CD4-positive, alpha-beta T cell treated with Interleukin-10 for 1 hour (primary cell): ENCODE data around the gene ENOX1.
"Not testable (repeated sequence)": the region's sequence is repeated elsewhere in the genome, so short reads cannot be mapped to it uniquely, and the experiment has no call there.

Experiments used
- DNase-seq: peaks from one replicate; pipeline ENCODE4 v3.0.0-alpha.2; 2020

Gene ENOX1

GRCh38 chr13:43415903-43416391 is 370.8 kb downstream of the ENOX1 start:
- DNase-seq: not testable (repeated sequence)

DNA sequence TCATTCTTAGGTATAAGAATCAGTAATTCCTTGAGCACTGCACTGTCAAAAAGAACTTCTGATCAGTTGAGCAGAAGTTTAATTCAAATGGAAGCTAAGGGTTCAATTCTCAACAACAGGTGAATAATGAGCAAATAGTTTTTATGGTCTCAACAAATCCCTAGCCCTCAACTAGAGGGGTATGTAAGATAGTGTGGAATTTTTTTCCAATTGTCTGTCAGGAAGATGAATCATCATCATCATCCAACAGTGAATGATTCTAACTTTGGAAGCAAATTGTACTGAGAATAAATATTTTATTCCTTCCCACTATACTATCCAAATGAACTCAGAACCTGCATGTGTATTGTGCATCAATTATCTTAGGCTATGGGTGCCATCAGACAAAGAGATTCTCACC is 372.7 kb downstream of the ENOX1 start:
- DNase-seq: no peak

DNA sequence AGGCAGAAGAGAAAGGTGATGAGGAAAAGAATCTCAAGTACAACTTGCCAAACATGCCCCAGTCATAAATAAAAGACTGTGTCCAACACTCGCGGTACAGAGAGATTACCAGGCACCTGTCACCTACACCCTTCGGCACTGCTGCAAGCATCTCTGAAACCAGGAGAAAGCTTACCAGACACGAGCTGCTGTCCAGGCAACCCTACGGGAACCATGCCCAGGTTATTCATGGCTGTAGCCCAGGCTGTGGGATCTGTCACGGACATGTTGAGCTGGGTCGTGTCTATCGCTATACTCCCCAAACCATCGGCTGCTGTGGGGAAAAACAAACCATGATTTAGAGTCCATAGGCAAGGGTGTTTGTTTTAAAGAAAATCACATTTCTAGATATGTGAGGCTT is 375.0 kb downstream of the ENOX1 start:
- DNase-seq: no peak

GRCh38 chr13:43411211-43411610 is 375.6 kb downstream of the ENOX1 start:
- DNase-seq: no peak

DNA sequence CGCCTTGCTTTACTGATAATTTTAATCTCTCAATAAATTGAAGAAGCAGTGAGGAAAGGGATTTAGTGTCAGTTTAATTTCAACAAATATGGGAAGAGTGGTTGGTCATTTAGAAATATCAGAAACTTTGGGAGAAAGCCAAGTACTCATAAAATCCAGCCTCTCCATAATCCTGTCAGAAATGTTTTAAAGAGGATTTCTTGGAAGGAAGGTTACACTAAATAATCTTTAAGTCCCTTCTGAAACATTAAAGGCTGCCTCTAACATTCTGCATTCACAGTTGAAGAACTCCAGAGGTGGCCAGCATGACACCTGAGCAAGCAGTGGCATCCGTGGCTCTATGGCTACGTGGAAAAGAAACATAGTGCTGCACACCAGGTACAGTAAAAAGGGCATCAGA is 378.5 kb downstream of the ENOX1 start:
- no peak for DNase-seq

DNA sequence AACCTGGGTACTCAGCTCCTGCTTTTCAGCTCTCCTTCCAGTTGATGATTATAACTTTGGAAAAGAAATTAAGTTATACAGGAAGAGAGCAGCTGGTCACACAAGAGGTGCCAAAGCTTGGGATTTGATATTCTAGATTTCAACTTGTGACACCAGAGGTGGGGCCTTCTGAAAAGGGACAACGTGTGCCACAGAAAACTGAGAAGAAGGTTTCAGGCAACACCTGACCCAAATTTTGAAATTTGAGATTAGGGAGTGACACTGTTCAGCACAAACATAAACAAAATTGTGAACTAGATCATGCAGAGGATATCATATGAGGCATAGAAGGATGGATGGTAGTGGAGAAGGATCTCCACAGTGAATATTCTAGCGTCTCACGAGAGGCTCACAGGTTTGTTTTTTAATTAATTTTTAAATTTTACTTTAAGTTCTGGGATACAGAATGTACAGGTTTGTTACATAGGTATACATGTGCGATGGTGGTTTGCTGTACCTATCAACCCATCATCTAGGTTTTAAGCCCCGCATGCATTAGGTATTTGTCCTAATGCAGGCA is 379.7 kb downstream of the ENOX1 start:
- no peak for DNase-seq

DNA sequence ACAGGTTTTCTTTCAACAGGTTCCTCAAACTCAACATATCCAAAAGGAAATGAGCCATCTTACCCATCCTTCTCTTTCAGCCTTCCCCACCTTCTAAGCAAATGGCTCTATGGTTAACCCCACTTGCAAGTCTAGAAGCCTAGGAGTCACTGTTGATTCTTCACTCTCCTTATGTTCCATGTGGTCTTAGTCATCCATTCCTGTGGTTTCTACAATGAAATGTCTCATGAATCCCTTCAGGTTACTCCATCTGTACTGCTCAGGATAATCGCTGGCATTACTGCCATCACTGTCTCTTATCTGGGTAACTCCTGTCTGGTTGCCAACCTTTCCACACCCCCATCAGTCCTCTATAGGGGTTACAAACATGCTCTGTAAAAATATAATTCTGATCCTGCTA is 381.3 kb downstream of the ENOX1 start:
- no peak for DNase-seq

DNA sequence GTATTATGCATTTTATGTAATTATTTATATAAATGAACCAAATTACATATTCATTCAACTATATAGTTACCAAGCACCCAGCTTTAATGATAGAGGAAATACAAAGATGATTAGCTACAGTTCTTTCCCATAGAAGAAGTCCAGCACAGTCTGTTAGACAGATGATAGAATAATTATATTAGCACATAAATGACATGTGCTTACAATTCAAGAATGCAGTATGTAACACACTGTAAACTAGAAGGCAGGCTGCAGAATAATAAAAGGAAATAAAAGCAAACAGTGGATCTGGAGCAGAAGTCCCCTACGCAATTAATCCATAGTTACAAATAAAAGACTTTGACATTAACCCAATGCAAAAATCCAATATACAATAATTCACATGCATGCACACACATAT is 384.4 kb downstream of the ENOX1 start:
- no peak for DNase-seq

- DNase-seq: no peak
These were observed 385.4 kb downstream of the ENOX1 start for GRCh38 chr13:43401361-43401760.

GRCh38 chr13:43397111-43397510 is 389.7 kb downstream of the ENOX1 start:
- DNase-seq: no peak

DNA sequence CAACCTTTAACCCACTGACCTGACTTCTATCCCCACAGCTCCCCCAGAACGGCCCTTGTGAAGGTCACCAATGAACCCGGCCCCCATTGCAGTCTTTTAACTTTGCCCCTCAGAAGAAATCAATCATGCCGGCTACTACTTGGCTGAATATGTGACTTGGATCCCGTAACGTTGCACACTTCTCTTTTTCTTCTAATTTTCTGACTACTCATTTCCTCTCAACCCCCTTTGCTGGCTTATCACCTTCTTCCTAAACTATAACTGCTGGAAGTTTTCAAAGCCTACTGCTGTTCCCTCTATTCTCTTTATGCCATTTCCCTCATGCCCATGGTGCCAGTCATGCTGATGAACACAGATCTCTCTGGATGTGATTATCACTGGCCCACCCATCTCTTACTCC is 395.7 kb downstream of the ENOX1 start:
- DNase-seq: no peak

DNA sequence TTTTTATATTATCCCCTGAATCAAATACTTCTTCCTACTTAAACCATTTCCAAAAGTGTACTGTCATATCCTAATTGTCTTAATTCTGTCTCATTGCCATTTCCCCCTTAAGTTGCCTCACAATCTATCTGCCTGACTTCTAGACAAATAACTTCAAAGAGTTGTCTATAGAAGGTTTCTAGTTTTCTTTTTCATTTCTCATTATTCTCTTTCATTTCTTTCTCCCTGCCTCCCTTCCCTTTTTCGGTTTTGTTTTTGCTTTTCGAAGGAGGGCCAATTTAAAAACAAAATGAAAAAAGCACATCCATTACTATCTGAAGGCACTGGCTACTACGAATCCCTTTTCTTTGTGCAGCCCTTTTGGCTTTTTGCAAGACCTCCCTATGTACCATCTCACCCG is 396.2 kb downstream of the ENOX1 start:
- DNase-seq: no peak

- no peak for DNase-seq
These were observed 396.8 kb downstream of the ENOX1 start for GRCh38 chr13:43389983-43390382.

GRCh38 chr13:43389573-43389972 is 397.2 kb downstream of the ENOX1 start:
- DNase-seq: no peak

DNA sequence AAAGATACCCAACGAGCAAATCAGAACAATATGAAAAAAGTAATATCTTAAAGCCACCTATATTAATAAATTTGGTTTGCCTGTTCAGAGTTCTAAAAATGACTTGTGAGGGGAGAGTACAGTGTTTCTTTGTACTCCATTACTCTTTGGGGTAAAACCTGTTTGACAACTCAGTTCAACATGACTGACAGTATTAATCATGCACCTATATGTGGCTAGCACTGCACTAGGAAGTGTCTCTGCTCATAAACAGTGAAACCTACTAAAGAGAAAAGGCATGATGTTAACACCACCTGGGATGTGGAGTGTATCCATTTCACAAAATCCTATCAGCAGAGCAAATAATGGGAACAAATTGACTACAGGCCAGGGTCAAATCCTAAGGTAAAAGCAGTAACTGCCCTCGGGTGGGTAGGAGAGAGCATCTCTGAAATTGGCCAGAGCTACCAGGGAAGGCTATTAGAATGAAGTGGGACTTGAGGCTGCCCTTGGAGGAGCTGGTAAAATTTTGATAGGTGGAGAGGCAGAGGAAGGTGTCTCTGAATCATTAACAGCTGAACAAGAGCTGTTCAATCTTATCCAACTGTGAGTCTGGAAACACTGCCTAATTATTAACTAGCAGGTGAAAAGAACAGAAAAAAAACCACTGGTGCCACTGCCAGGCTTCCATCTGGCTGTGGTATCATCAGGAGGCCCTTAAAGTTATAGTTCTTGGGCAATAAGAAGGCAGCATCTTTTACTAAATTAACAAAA is 398.3 kb downstream of the ENOX1 start:
- DNase-seq: no peak

DNA sequence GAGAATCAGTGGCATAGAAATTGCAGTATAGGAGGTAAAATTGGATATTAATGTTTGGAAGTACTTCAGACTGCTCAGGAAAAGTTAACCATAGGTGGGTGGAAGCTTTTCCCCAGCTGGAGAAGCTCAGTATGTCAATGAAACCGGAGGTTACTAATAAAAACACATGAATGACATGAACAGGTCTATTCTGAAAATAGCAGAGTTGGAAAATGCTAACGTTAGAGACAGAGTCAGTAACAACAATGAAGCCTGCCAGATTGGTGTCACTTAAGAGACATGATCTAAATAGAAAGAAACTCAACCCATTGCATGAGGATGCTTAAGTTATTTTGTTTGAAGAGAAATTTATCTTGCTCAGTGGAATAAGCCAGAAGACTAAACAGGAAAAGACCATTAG is 398.9 kb downstream of the ENOX1 start:
- DNase-seq: no peak

GRCh38 chr13:43383498-43384165 is 403.1 kb downstream of the ENOX1 start:
- DNase-seq: no peak

DNA sequence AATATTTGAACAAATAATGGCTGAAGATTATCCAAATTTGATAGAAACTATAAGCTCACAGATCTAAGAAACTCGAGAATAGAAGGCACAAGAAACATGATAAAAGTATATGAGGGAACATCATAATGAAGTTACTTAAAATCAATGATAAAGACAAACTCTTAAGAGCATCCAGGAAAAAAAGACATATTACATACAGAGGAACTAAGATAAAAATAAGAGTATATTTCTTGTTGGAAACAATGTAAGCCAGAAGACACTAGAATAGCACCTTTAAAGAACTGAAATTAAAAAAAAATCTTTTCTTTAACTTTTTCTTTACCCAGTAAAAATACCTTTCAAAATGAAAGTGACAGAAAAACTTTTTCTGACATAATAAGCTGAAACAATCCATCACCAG is 407.0 kb downstream of the ENOX1 start:
- no peak for DNase-seq

DNA sequence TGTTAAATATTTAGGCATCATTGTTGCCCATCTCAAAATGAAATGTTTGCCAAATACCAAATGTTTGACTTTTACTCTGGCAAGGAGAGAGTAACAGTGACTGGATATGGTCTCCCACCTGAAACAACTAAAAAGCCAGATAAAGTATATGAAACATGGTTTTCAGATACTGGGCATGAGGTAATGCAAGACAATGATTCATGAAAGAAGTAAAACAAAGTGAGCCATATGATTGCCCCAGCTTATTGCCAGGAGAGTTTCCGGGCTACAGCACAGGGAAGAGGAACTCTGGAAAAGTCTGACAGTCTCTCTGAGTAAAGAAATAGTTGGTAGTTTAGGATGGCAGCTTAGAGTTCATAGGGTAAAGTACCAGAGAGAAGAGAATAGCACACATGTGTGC is 408.8 kb downstream of the ENOX1 start:
- no peak for DNase-seq

DNA sequence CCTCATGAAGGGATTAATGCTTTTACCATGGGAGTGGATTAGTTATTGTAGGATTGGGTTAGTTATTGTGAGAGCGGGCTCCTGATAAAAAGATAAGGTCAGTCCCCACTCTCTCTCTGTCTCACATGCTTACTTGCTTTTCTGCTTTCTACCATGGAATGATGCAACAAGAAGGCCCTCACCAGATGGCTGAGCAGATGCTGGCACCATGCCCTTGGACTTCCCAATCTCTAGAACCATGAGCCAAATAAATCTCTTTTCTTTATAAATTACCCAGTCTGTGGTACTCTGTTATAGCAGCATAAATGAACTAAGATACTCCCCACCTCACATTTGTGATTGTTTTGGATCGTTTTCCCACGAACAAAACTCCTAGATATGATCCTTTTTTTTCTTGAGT is 409.6 kb downstream of the ENOX1 start:
- DNase-seq: no peak

DNA sequence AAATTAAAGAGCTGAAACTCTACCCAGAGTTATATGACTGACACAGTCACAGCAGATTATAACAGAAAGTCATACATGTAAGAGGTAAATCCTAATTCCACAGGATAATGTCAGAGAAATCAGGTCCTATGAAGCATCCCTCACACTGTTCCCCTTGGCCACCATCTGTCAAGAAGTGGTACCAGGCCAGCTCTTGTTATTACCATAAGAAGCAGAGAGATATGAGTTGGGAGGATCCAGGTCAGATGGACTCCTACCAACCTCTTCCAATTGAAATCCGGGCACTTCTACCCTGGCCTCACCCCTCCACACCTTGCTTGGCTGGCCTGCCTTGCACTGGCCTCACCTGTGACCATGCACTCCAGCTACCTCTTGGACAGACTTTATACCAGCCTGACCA is 410.2 kb downstream of the ENOX1 start:
- DNase-seq: no peak

DNA sequence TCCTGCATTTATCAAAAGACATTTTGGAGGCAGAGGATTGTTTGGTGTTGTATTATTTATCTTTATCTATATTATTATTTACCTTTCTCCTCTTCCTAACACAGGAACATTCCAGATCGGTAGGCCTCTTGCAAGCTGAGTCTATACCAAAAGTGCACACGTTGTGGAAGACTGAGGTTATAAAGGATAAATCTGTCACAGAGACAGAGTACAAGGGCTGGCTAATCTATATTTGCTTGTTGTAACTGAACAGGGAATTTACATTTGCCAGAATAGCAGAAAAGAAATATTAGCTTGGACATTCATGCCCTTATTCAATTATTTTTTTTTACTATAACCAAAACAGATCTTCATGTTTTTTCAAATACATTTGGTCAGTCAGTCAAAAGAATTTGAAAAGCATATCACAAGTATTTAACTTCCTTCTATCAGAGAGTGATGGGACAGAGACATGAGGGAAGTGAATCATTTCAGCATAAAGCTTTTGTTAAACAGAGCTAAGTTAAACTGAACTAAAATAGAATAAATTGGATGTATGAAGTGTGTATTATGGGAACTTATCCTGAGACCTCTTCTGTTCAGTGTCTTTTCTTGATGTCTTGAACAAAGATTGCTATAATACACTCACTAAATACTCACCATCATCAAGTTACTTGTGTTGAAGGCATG is 410.8 kb downstream of the ENOX1 start:
- no peak for DNase-seq

DNA sequence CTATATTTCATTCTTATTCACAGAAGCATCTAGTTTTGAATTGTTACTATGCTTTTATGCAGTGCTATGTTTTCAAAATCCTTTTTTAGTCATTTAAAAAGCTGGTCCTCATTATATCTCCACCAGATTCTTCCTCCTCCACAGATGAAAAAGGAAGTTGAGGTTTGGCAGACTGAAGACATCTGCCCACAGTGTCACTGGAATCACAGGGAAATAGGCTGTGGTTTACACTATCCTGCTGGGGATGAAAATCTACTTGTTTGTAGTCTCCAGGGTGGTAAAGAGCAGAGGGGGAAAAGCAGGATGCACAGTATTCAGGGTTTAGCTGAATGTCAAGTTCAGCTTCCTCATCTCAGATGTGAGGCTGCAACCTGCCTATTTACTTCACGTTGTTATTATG is 412.2 kb downstream of the ENOX1 start:
- DNase-seq: no peak

- no peak for DNase-seq
These were observed 413.4 kb downstream of the ENOX1 start for GRCh38 chr13:43373400-43373799.
